NCI-H524 treated with DMSO at 0.1 percent for 48 hours (cell line): ENCODE results near the gene DYNC1H1.

Experiments used
- DNase-seq: peaks from one replicate; lab custom pipeline; 2025; lab: John Stamatoyannopoulos, UW

Gene DYNC1H1

GRCh38 chr14:102035914-102036313 lies 71.5 kb downstream of the DYNC1H1 start:
- DNase-seq = peak; percentile 56

- DNase-seq = no peak
Measured at GRCh38 chr14:102037686-102038085, 73.3 kb downstream of the DYNC1H1 start.

DNA sequence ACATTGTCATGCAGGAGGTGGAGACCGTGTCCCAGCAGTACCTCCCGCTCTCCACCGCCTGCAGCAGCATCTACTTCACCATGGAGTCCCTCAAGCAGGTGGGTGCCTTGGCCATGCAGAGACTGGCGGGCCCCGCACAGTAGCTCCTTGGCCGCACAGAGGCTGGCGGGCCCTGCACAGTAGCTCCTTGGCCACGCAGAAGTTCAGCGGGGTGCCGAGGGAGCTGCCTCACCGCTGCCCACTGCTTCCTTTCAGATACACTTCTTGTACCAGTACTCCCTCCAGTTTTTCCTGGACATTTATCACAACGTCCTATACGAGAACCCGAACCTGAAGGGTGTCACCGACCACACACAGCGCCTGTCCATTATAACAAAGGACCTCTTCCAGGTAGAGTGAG lies 74.8 kb downstream of the DYNC1H1 start:
- DNase-seq = no peak

DNA sequence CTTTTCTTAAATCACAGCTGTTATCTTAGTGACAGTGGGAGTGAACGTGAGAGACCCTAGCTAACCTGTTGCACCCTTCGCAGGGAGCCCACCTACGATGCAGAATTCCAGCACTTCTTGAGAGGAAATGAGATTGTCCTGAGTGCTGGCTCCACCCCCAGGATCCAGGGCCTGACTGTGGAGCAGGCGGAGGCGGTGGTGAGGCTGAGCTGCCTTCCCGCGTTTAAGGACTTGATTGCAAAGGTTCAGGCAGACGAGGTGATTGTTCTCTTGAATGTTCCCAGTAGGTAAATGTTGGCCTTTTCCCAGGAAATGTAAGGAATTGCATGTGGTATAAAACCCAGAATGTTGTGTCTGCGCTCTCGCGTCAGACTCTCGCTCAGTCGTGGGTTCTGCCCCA lies 75.8 kb downstream of the DYNC1H1 start:
- no peak for DNase-seq

DNA sequence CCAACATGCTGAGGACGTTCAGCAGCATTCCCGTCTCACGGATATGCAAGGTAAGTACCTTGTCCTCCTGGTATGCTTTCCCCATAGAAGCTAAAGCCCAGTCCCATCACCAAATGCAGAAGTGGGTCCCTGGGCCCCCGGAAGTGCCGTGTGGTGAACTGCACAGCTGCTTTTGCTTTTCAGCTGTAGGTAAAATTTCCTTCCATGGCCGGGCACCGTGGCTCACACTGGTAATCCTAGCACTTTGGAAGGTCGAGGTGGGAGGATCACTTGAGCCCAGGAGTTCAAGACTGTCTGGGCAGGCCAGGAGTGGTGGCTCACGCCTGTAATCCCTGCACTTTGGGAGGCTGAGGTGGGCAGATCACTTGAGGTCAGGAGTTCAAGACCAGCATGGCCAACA lies 78.3 kb downstream of the DYNC1H1 start:
- DNase-seq = no peak

DNA sequence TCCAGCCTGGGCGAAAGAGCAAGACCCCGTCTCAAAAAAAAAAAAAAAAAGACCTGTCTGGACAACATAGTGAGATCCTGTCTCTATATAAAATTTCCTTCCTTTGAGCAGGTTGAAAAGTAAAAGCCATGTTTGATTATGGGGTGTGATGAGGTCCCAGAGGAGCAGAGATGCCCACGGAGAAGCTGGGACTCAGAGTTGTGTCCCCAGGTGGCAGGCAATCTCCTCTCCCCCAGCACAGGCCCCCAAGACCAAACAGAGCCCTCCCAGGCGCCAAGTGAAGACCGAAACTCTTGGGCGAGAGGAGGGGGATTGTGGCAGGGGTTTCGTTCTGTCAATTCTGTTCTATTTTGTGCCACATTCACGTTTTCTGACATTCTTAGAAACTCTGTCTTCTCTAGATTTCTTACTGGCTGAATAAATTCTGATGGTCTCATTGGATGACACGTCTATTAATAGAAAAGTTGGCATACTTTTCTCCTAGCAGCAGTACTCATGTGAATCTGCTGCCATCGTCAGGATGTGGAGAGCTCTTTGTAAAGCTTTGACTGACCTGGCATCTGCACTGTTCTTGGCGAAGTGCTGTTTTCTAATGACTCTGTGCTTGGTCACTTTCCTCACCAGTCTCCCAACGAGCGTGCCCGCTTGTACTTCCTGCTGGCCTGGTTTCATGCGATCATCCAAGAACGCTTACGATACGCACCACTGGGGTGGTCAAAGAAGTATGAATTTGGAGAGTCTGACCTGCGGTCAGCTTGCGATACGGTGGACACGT lies 79.1 kb downstream of the DYNC1H1 start:
- DNase-seq = no peak

GRCh38 chr14:102044566-102044965 lies 80.2 kb downstream of the DYNC1H1 start:
- no peak for DNase-seq

GRCh38 chr14:102046337-102047278 lies 82.2 kb downstream of the DYNC1H1 start:
- DNase-seq = peak; percentile 91

GRCh38 chr14:102047808-102048540 lies 83.6 kb downstream of the DYNC1H1 start:
- DNase-seq = no peak

- DNase-seq = no peak
Measured at GRCh38 chr14:102049258-102050025, 85.1 kb downstream of the DYNC1H1 start.

GRCh38 chr14:102050026-102050405 lies 85.6 kb downstream of the DYNC1H1 start:
- DNase-seq = no peak

DNA sequence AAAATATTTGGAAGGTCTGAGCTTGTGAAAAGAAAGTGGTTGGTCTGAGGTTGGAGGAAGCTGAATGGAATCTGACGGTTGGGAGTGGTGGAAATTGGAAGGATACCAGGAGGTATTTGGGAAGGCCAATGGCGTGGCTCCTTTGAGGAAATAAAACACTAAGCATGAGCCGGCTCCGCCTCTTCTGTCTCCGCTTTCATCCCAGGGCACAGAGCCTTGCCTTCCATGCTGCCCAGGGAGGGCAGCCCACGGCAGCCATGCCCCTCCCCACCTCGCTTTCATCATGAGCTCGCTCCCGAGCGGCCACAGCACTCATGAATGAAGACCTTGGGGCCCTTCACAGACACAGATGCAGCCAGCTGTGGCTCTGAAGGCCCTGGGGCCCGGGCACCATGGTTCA lies 86.3 kb downstream of the DYNC1H1 start:
- DNase-seq = no peak

DNA sequence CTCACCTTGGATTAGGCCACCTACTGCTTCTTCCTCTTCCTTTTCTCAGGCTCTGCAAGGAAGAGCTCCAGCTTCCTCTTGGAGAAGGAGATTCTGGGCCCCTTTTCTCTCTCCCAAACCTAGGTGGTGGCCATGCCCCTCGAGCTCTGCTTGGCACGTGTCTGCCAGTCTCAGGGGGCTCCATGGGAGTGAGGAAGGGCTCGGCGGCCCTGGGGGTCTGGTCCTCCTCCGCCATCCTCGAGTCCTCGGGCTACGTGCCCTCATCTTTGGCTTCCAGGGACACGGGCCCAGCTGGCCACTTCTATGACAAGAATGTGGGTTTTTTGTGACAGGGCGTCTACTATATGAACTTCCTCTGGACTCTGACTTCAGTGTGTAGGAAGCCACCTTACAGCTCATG lies 88.1 kb downstream of the DYNC1H1 start:
- DNase-seq = no peak

DNA sequence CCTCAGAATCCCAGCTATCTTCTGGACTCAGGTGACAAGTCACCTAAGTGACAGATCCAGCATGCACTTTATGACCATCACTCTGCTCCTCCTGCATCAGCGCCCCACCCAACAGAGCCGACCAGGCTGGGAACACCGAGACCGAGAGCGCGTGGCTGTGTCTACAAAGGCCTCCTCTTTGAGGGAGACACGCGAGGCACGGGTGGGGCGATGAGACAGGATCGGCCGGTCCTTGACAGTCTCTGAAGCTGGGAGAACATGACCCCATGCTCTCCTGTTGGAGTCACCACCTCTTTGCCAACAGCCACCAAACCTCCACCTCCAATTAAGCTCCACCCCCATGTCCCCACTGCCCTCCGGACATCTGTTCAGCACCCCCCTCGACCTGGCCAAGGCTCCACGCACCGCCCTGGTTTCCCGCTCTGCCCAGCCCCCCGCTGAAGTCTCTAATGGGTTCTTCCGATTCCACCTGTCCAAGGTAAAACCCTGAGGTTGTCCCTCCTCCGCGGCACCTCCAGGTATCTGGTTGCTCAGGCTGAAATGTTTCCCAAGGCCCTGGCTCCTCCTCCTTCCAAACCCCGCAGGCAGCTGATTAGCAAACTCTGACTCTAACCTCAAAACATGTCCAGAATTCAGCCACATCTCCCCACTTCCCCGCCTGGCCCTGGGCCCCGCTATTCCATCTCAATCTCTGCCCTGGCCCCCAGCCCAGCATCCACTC lies 91.0 kb downstream of the DYNC1H1 start:
- DNase-seq = no peak

DNA sequence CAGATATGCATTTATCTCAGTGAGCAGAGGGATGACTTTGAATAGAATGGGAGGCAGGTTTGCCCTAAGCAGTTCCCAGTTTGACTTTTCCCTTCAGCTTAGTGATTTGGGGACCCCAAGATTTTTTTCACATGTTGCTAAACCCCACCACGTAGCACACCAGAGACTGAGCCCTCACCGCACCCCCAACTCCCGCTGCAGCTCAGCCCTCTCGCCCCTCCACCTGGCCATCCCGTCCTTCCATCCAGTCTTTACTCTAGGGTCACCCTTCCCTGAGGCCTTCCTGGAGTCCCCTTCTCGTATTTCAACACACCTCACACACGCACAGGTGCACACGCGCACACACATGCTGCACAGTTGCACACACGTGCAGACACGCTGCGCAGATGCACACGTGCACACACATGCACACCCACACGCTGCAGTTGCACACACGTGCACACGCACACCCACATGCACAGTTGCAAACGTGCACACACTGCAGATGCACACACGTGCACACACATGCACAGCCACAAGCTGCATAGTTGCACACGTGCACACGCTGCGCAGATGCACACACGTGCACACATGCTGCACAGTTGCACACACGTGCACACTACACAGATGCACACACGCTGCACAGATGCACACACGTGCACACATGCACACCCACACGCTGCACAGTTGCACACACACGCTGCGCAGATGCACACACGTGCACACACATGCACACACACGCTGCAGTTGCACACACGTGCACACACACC lies 92.5 kb downstream of the DYNC1H1 start:
- no peak for DNase-seq

DNA sequence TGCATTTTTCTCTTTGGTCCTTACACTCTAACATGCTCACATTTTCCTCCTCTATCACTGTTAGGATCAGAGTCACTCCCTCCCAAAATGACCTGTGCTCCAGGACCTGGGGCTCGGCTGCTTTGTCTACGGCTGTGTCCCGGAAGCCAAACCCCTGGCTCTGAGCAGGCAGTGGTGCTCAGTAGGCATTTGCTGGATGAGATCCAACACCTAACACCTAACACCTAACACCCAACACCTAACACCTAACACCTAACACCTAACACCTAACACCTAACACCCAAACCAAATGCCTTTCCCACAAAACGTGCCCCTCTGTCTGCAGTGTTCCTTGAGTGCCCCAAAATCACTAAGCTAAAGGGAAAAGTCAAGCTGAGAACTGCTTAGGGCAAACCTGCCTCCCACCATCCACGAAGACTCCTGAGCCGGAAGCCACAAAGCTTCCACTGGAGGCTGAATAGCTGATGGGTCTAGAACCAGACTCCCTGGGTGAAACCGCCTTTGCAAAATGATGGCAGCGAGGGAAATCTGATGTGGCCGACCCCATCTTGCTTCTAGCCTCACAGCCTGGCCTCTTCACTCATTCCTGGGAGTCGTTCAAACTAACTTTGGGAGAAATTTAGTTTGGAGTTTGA lies 93.2 kb downstream of the DYNC1H1 start:
- no peak for DNase-seq

- no peak for DNase-seq
Measured at GRCh38 chr14:102058146-102058545, 93.8 kb downstream of the DYNC1H1 start.

DNA sequence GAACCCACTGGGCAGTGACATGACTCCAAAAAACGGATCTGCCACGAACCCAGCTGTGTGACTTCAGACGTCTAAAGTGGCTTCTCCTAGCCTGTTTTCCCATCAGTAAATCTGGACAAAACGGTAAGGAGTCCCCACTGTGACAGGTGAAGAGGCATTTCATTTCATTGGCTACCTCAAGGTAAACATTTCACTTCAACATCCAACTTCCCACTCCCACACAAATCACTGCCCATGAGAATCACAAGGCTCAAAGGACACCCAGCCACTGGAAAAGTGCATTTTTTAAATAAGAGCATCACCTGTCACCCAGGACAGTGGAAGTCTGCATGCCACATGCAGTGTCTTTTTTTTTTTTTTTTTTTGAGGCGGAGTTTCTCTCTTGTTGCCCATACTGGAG lies 94.6 kb downstream of the DYNC1H1 start:
- no peak for DNase-seq

DNA sequence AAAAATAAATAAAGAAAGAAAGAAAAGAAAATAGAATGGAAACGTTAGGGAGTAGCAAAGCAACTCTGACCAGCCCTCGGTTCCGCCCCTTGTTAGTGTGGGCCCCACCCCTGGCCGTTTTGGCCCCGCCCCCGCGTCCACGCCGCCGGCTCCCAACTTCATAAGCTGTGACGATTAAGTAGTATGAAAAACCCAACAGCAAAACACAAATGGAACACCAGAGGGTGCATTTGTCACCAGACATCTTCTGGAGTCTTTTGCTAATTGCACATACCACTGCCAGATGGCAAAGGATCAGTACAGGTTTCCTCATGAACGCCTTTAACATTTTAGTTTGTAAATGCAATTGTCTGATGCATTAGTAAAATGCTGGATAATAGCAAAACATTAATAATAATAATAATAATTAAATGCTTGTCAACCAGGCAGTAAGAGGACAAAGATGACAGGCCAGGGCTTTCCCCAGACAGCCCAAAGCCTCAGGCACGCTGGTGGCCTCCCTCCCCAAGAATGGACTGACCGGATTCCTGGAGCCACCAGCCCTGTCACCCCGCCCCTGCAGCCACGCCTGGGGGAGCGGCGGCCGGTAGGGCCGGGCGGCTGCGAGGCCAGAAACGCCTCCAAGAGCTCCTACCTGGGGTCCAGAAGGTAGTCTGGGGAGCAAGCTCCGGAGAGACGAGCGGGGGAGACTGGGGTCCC lies 98.9 kb downstream of the DYNC1H1 start:
- peak; percentile 96 for DNase-seq
